GM18909 (cell line): ENCODE data around the gene DET1.
"Not testable (repeated sequence)": the region's sequence is repeated elsewhere in the genome, so short reads cannot be mapped to it uniquely, and the experiment has no call there.

Experiments used
- ATAC-seq: cut with Tn5 transposase; IDR thresholded peaks from one replicate; pipeline ENCODE4 v1.9.1; 2021; ENCODE audit warnings: mild to moderate bottlenecking; ENCODE audit not compliant: unreplicated experiment, poor library complexity

The DET1 gene

DNA sequence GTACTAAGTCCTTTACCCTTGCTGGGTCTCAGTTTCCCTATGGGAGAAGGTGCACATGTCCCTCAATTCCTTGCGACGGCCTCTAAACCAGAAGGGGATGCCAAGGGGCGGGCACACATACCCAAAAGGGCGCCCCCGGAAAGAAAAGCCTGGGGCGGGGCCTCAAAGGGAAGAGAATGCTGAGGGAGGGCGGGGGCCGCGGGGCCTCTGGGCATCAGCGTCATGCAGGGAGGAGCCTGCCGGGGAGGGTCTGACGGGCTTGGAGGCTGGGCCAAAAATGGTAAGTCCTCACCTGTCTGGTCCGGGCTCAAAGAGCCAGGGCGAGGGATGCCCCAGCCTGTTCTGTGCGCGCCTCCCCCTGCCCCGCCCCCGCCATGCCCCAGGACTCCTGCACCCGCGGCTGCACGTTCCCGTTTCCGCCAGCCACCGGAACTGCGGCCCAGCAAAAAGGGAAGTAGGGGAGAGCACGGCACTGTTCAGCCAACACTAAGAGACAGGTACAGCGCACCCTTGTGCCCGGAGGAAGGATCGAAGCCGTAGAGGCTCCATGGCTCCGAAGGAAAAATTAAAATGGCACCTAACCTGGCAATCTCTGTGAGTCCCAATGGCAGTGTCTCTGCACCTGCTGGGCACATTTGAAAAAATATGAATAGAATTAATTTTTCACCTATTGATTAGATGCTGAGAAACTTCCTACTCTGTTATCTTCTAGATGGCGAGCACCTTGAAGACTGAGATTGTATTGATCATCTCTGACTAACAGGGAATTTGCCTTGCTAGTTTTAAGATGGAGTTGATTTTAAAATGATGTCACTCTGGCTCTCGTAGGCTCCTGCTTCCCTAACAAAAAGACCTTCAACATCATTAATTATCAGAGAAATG is at the start of gene DET1:
Gene DET1, minus strand, starts transcription at position 434 of the 882 bp plus-strand sequence. CDS start 14,976 bp downstream, outside the sequence.
- peak; percentile 99 for ATAC-seq

DNA sequence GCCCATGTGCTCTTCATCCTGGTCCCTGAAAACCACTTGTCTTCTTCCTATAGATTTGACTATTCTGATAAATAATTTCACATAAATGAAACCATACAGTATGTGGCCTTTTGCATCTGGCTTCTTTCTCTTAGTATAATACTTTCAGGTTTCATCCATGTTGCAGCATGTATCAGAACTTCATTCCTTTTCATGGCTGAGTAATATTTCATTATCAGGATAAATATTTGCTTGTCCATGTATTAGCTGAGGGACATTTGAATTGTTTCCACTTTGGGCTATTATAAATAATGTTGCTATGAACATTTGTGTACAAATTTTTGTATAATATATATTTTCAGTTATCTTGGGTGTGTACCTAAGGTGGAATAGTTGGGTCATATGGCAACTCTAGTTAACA is 44.9 kb upstream of the DET1 start:
- ATAC-seq = no peak

GRCh38 chr15:88590759-88591158 is 44.3 kb upstream of the DET1 start:
- ATAC-seq = no peak

DNA sequence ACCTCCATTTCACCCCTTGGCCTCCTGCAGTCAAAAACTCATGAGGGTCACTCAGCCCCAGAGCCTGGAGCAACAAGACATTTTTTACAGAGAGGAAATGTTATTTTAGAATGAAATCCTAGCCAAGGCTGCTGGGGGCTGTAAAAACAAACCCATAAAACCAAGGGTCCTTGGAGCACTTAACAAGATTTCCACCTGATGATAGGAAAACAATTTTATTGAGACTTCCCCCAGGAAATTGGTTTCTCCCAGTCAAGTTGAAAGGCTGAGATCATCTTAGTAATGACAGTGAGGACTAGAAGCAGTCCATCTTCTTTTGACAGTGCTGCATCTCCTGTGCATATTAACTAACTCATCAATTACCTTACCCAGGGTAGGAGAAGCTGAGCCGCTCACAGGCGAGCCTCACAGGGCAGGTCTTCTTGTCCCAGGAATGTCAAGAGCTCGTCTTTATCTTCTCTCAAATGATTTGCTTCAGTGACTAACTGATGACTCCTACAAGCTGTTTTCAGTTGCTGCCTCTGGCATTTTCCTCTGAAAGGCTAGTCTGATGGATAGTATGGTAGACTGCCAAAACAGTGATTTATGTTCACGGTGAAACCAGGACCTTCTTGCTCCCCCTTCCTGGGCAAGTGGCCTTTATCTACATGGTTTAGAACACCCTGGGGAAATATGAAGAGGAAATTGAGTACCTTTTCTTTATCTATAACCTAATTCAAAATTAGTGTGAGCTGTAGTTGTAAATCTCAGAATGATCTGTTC is 40.1 kb upstream of the DET1 start:
- no peak for ATAC-seq

DNA sequence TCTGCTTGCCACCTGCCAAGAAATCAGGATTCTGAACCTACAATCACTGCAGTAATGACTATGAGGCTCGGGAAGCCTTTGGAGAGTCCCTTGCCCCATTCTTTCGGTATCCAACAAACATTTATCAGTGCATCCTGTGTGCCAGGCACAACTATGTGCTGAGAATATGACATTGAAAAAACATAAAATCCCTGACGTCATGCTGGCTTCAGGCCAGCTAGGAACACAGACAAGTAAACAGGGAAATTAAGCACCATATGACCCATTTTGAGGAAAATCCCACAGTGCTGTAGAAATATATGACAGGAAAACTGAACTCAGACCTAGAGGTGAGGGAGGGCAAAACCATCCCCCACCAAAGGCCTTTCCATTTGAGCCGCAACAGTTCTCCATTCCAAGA is 34.1 kb upstream of the DET1 start:
- no peak for ATAC-seq

- no peak for ATAC-seq
Measured at GRCh38 chr15:88579322-88579721, 32.8 kb upstream of the DET1 start.

- no peak for ATAC-seq
Measured at GRCh38 chr15:88574655-88575054, 28.2 kb upstream of the DET1 start.

DNA sequence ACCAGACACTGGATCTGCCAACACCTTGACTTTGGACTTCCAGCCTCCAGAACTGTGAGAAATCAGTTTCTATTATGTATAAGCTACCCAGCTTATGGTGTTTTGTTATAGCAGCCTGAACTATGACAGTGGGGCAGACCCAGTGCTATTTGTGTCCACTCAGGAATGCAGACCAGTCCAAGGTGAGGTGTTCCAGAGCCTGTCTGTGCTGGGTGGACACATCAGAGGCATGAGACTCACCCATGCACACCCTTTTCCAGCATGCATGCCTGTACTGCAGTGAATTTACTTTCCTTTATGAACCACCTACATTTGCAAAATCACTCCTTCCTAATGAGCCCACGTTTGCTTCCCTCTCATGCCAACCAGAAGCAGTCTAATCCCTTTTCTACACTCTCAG is 27.6 kb upstream of the DET1 start:
- ATAC-seq = no peak

GRCh38 chr15:88571852-88572259 is 25.4 kb upstream of the DET1 start:
- no peak for ATAC-seq

GRCh38 chr15:88571153-88571851 is 24.8 kb upstream of the DET1 start:
- ATAC-seq = no peak

DNA sequence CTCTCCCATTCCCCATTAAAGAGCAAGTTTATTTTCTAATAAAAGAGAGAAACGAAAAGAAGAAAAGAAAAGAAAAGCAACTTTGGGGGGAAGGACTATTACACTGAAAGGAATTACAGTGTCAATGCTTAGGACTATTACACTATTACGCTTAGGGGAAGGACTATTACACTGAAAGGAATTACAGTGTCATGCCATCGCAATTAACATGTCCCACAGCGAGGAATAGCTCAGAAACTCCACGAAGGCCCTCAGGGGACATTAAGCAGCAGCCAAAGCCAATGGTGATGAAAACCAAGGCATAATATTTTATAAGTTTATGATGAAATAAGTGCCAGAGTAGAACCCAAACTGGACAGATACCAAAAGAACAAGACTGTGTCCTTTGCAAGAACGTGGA is 22.1 kb upstream of the DET1 start:
- no peak for ATAC-seq

- ATAC-seq = no peak
Measured at GRCh38 chr15:88564741-88565140, 18.3 kb upstream of the DET1 start.

DNA sequence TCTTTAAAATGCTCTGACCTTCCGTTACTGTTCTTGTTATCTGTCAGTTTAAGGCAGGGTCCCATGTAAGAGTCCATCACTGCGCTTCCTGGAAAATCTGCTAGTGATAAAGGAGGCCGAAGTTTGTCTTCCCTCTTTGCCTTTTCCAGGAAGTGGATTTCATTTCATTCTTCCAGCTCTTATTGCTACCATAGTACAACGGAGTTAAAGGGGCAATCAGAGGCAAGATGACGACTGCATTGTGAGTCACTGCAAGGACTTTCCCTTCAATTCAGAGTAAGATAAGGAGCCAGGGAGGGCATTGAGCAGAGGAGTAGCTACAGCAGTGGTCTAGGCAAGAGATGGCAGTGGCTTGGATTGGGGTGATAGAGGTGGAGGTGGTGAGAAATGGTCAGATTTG is 17.2 kb upstream of the DET1 start:
- ATAC-seq = no peak

DNA sequence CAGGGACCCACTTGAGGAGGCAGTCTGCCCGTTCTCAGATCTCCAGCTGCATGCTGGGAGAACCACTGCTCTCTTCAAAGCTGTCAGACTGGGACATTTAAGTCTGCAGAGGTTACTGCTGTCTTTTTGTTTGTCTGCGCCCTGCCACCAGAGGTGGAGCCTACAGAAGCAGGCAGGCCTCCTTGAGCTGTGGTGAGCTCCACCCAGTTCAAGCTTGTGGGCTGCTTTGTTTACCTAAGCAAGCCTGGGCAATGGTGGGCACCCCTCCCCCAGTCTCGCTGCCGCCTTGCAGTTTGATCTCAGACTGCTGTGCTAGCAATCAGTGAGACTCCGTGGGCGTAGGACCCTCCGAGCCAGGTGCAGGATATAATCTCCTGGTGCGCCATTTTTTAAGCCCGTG is 13.1 kb upstream of the DET1 start:
- not testable (repeated sequence) for ATAC-seq

DNA sequence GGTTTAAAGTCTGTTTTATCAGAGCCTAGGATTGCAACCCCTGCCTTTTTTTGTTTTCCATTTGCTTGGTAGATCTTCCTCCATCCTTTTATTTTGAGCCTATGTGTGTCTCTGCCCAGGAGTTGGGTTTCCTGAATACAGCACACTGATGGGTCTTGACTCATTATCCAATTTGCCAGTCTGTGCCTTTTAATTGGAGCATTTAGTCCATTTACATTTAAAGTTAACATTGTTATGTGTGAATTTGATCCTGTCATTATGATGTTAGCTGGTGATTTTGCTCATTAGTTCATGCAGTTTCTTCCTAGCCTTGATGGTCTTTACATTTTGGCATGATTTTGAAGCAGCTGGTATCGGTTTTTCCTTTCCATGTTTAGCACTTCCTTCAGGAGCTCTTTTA is 11.5 kb upstream of the DET1 start:
- ATAC-seq = not testable (repeated sequence)

DNA sequence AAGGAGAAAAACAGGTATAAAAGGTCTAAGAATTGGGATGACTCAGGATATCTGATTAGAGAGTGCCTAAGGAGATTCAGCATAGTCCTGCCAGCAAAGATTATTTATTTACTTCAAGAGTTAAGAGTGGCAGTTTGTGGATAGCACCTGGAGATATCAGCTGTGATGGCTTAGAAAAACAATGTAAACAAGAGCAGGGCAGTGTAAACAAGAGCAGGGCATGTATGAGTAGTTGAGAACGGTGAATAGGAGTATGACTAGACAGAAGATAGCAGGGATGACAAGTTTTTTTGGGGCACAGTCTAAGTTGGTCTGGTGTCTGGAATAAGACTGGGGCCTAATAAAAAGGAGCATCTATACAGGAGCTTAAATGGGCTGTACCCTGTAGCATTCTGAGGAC is 1.5 kb upstream of the DET1 start:
- ATAC-seq = not testable (repeated sequence)

DNA sequence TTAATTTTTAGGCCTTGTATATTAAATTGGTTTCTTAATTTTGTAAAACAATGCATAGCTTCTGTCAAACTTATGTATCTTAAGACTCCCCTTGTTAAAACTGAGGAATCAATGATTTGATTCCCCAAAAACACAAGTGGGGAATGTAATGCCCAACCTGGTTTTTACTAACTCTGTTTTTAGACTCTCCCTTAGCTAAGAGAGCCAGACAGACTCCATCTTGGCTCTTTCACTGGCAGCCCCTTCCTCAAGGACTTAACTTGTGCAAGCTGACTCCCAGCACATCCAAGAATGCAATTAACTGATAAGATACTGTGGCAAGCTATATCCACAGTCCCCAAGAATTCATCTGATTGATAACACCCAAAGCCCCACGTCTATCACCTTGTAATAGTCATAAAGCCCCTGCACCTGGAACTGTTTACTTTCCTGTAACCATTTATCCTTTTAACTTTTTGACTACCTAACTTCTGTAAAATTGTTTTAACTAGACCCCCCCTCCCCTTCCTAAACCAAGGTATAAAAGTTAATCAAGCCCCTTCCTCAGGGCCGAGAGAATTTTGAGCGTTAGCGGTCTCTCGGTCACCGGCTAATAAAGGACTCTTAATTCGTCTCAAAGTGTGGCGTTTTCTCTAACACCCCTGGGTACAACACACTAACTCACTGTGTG is 768 bp downstream of the DET1 start:
- ATAC-seq = not testable (repeated sequence)

DNA sequence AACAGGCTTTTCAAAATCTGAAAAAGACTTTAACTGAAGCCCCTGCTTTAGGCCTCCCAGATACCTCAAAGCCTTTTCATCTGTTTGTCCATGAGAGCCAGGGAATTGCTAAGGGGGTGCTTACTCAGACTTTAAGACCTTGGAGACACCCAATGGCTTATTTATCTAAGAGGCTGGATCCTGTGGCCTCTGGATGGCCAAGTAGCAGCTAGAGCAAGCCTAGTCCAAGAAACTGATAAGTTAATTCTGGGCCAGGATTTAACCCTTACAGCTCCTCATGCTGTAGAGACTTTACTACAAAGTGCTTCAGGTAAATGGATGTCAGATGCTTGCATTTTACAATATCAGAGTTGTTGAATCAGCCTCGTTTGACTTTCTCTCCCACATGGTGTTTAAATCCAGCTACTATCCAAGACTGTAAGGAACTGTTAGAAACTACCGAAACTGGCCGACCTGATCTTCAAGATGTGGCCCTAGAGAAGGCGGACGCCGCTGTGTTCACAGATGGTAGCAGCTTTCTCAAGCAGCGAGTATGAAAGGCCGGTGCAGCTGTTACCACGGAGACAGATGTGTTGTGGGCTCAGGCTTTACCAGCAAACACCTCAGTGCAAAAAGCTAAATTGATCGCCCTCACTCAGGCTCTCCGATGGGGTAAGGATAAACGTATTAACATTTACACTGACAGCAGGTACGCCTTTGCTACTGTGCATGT is 3.3 kb downstream of the DET1 start:
- no peak for ATAC-seq

DNA sequence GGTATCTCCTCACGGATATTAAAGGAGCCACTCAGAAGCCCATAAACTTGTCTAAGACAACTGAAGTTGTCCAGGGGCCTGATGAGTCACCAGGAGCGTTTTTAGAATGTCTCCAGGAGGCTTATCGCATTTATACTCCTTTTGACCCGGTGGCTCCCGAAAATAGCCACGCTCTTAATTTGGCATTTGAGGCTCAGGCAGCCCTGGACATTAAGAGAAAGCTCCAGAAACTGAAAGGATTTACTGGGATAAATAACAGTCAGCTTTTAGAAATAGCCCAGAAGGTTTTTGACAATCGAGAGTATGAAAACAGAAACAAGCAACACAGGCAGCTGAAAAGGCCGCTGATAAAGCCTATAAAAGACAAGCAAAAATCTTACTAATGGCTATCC is 4.1 kb downstream of the DET1 start:
- ATAC-seq = no peak
